Fibroblast of skin of scalp (primary cell): ENCODE measurements around the gene HES5.

Experiments
- DNase-seq: peaks from one replicate; pipeline ENCODE4 v3.0.0-alpha.2; 2013

The HES5 gene

GRCh38 chr1:2514863-2515762 lies 14.9 kb downstream of the HES5 start:
- no peak for DNase-seq

GRCh38 chr1:2513939-2514652 lies 16.0 kb downstream of the HES5 start:
- no peak for DNase-seq

- no peak for DNase-seq
Observed at GRCh38 chr1:2512862-2513421, 17.1 kb downstream of the HES5 start.

GRCh38 chr1:2510366-2511155 lies 19.5 kb downstream of the HES5 start:
- no peak for DNase-seq

GRCh38 chr1:2509589-2509988 lies 20.5 kb downstream of the HES5 start:
- no peak for DNase-seq

GRCh38 chr1:2508751-2509150 lies 21.3 kb downstream of the HES5 start:
- no peak for DNase-seq

GRCh38 chr1:2508180-2508579 lies 21.9 kb downstream of the HES5 start:
- no peak for DNase-seq

GRCh38 chr1:2507744-2508155 lies 22.3 kb downstream of the HES5 start:
- no peak for DNase-seq

- DNase-seq = no peak
Observed at GRCh38 chr1:2506901-2507565, 23.0 kb downstream of the HES5 start.

- DNase-seq = no peak
Observed at GRCh38 chr1:2506007-2506860, 23.8 kb downstream of the HES5 start.

GRCh38 chr1:2505461-2505994 lies 24.5 kb downstream of the HES5 start:
- no peak for DNase-seq

GRCh38 chr1:2504949-2505272 lies 25.2 kb downstream of the HES5 start:
- no peak for DNase-seq

- no peak for DNase-seq
Observed at GRCh38 chr1:2504225-2504948, 25.7 kb downstream of the HES5 start.

- DNase-seq = no peak
Observed at GRCh38 chr1:2503554-2504224, 26.4 kb downstream of the HES5 start.

GRCh38 chr1:2502661-2503553 lies 27.2 kb downstream of the HES5 start:
- DNase-seq = no peak

- no peak for DNase-seq
Observed at GRCh38 chr1:2502210-2502609, 27.9 kb downstream of the HES5 start.

- no peak for DNase-seq
Observed at GRCh38 chr1:2501820-2502119, 28.3 kb downstream of the HES5 start.

GRCh38 chr1:2501041-2501819 lies 28.8 kb downstream of the HES5 start:
- DNase-seq = no peak
